Hepatocyte (in vitro differentiated cells): ENCODE results near the gene PARP8. TPM values are rescaled to one million over a fixed set of nuclear protein-coding genes. Genes with fewer than 3 reads are reported as not detected.

Experiments used
- DNase-seq: peaks from one replicate; pipeline ENCODE4 v3.0.0-alpha.2; 2016; ENCODE audit warnings: low spot score
- H2AFZ ChIP-seq: fragments of 200-600 bp; sonication (generic); 2 replicates; pipeline ENCODE4 v1.6.0; 2016; ENCODE audit warnings: antibody characterized with exemption, mild to moderate bottlenecking
- H3K27ac ChIP-seq: fragments of 200-600 bp; sonication (generic); 2 replicates; pipeline ENCODE4 v1.5.1; 2016; ENCODE audit warnings: mild to moderate bottlenecking
- H3K27me3 ChIP-seq: fragments of 200-600 bp; sonication (generic); 2 replicates; pipeline ENCODE4 v1.6.1; 2016
- H3K36me3 ChIP-seq: fragments of 200-600 bp; sonication (generic); replicated peaks from 2 replicates; pipeline ENCODE4 v1.5.1; 2016; ENCODE audit warnings: low read depth; ENCODE audit not compliant: insufficient read depth
- H3K4me1 ChIP-seq: fragments of 200-600 bp; sonication (generic); 2 replicates; pipeline ENCODE4 v1.5.1; 2016; ENCODE audit warnings: mild to moderate bottlenecking, moderate library complexity; ENCODE audit not compliant: insufficient read depth
- H3K4me2 ChIP-seq: fragments of 200-600 bp; sonication (generic); 2 replicates; pipeline ENCODE4 v1.6.0; 2016
- H3K4me3 ChIP-seq: fragments of 200-600 bp; sonication (generic); 2 replicates; pipeline ENCODE4 v1.5.1; 2016; ENCODE audit warnings: mild to moderate bottlenecking
- H3K79me2 ChIP-seq: fragments of 200-600 bp; sonication (generic); 2 replicates; pipeline ENCODE4 v1.6.0; 2017; ENCODE audit warnings: mild to moderate bottlenecking
- H3K9me2 ChIP-seq: fragments of 200-600 bp; sonication (generic); replicated peaks from 2 replicates; pipeline ENCODE4 v1.6.0; 2017; ENCODE audit warnings: mild to moderate bottlenecking; ENCODE audit not compliant: insufficient read depth
- H3K9me3 ChIP-seq: fragments of 200-600 bp; sonication (generic); 2 replicates; pipeline ENCODE4 v1.5.1; 2016; ENCODE audit warnings: low read depth, mild to moderate bottlenecking
- H4K20me1 ChIP-seq: fragments of 200-600 bp; sonication (generic); 2 replicates; pipeline ENCODE4 v1.6.0; 2016; ENCODE audit warnings: mild to moderate bottlenecking; ENCODE audit not compliant: insufficient read depth, poor library complexity, severe bottlenecking
- EZH2 ChIP-seq: fragments of 200-600 bp; sonication (generic); IDR thresholded peaks from 2 replicates; pipeline ENCODE4 v1.6.1; 2016; ENCODE audit warnings: antibody characterized with exemption, mild to moderate bottlenecking, borderline replicate concordance
- EZH2phosphoT487 ChIP-seq: fragments of 200-600 bp; sonication (generic); IDR thresholded peaks from one replicate; pipeline ENCODE4 v1.6.1; 2018; ENCODE audit warnings: antibody characterized with exemption, mild to moderate bottlenecking, low read depth, moderate library complexity; ENCODE audit not compliant: unreplicated experiment, severe bottlenecking
- WGBS: methylation state at CpG from one replicate; pipeline ENCODE4 v1.1.6; 2016; ENCODE audit warnings: low lambda C conversion rate; ENCODE audit errors: missing lambda C conversion rate; 5-methylcytosine and 5-hydroxymethylcytosine counted together
- polyA plus RNA-seq: library from polyadenylated mRNA; unstranded; fragments of >200 nt; fragmentation: Nextera tagmentation; extraction: Ambion mirVana; gene quantifications from 2 replicates; pipeline ENCODE4 v1.2.1, GENCODE V29; 2016
- total RNA-seq: library from RNA; depleted of rRNA; stranded (reverse); fragments of >200 nt; gene quantifications from 2 replicates; pipeline ENCODE4 v1.2.3, GENCODE V29; 2014
- TF ChIP-seq, protein P1 (sequence below): fragments of 200-600 bp; sonication (generic); IDR thresholded peaks from 2 replicates; pipeline ENCODE4 v1.5.1; 2016; ENCODE audit warnings: antibody characterized with exemption, mild to moderate bottlenecking; ENCODE audit not compliant: poor library complexity

Gene PARP8
- total and polyA plus RNA-seq, 2 experiments from 2014 or later: 11.9 to 18.0 TPM

DNA sequence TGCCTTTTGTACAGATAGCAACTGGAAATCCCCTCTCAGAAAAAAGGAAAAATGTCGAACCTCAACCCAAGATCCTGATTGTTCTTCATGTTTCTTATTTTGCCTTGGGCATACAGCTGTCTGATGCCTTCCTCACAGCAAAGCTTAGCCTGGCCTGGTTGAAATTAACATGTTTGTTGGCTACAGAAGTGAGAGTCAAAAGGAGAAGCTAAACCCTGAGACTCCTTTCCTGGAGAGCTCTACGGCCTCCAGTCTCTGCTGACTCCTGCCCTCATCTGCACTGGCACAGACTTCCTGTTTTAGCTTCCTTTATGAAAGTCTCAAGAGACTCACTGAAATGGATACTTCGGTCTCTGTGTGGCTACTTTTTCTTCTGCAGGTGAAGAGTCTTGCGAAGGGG, 186.7 kb downstream of the PARP8 start:
- Histone ChIP-seq H3K9me2 (no peaks in the 10 kb centered on the region), H3K27ac (no peak overlapping the region), H3K36me3 (no peaks in the 10 kb centered on the region), H3K79me2 (no peaks in the 10 kb centered on the region), H2AFZ (no peak overlapping the region), H3K4me1 (no peaks in the 10 kb centered on the region), H3K27me3 (no peaks in the 10 kb centered on the region), H3K9me3 (no peaks in the 10 kb centered on the region), H4K20me1 (no peaks in the 10 kb centered on the region), H3K4me3 (no peak overlapping the region), H3K4me2 (no peak overlapping the region)
- no peak for DNase-seq
- no peak for TF ChIP-seq EZH2phosphoT487
- TF ChIP-seq, protein P1, sequence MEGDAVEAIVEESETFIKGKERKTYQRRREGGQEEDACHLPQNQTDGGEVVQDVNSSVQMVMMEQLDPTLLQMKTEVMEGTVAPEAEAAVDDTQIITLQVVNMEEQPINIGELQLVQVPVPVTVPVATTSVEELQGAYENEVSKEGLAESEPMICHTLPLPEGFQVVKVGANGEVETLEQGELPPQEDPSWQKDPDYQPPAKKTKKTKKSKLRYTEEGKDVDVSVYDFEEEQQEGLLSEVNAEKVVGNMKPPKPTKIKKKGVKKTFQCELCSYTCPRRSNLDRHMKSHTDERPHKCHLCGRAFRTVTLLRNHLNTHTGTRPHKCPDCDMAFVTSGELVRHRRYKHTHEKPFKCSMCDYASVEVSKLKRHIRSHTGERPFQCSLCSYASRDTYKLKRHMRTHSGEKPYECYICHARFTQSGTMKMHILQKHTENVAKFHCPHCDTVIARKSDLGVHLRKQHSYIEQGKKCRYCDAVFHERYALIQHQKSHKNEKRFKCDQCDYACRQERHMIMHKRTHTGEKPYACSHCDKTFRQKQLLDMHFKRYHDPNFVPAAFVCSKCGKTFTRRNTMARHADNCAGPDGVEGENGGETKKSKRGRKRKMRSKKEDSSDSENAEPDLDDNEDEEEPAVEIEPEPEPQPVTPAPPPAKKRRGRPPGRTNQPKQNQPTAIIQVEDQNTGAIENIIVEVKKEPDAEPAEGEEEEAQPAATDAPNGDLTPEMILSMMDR: no peak
- no peak for TF ChIP-seq EZH2
- WGBS: 91% methylated on average over 4 of the region's 4 CpGs

DNA sequence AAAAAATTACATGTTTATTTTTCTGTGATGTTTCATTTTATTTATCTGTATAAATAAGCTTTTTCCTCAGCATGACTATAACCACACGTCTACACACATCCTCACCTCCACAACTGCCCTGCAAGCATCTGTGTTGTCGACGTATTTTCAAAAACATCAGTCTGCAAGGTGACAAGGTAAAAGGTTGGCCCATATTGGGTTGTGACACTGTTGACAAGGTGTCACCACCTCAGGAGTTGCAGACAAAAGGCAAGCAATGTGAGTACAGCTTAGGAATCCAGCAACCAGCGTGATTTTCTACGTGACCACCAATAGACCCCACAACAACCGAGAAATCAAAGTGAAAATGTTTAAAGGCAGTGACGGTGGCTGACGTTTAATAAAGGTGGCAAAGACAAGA, 187.6 kb downstream of the PARP8 start:
- Histone ChIP-seq H3K36me3 (no peaks in the 10 kb centered on the region), H4K20me1 (no peaks in the 10 kb centered on the region), H3K4me1 (no peaks in the 10 kb centered on the region), H3K4me2 (no peak overlapping the region), H3K9me2 (no peaks in the 10 kb centered on the region), H2AFZ (no peak overlapping the region), H3K27me3 (no peaks in the 10 kb centered on the region), H3K79me2 (no peaks in the 10 kb centered on the region), H3K9me3 (no peaks in the 10 kb centered on the region), H3K27ac (no peak overlapping the region), H3K4me3 (no peak overlapping the region)
- 78% methylated on average over 8 of the region's 8 CpGs for WGBS
- TF ChIP-seq, protein P1: no peak
- no peak for TF ChIP-seq EZH2phosphoT487
- TF ChIP-seq EZH2: no peak
- DNase-seq: no peak

DNA sequence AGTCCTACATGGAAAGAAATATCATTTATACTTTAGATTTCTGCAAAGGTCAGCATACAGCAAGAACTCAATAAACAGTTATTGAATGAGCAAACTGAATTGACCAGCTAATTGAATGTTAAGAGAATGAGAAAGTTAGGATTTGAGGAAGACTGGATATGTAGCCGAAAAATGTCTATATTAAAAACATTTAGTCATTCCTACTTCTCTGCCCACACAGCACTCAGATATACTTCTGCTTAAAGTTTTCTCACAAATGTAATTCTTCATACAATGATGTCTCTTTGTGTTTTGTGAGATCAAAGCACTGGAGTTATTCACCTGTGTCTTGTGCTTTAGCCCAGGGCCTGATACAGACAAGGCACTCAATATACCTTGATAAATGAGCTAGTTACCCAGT, 188.6 kb downstream of the PARP8 start:
- Histone ChIP-seq H3K27ac (no peak overlapping the region), H3K4me3 (no peak overlapping the region), H3K79me2 (no peaks in the 10 kb centered on the region), H3K36me3 (no peaks in the 10 kb centered on the region), H3K4me1 (no peaks in the 10 kb centered on the region), H3K9me2 (no peaks in the 10 kb centered on the region), H3K27me3 (no peaks in the 10 kb centered on the region), H3K9me3 (no peaks in the 10 kb centered on the region), H3K4me2 (no peak overlapping the region), H2AFZ (no peak overlapping the region), H4K20me1 (no peaks in the 10 kb centered on the region)
- no peak for DNase-seq
- TF ChIP-seq, protein P1: no peak
- TF ChIP-seq EZH2phosphoT487 (no peak), EZH2 (no peak)
- 92% methylated on average over 1 of the region's 1 CpG for WGBS
